K562 (cell line): ENCODE measurements around the gene BICD1.

Experiments
- AFF1 ChIP-seq, 2 experiments: fragments of 450-650 bp; IDR thresholded peaks; 2 replicates each; pipeline ENCODE4 v1.6.1; 2018; ENCODE audit warnings: mild to moderate bottlenecking in 2 of 2, low read depth in 1 of 2; ENCODE audit not compliant: partially characterized antibody in 2 of 2
- BCLAF1 ChIP-seq, 2 experiments: fragments of 450-650 bp in 1 of 2; IDR thresholded peaks; 2 replicates each; pipeline ENCODE4 v1.6.1; 2011 to 2017; ENCODE audit warnings: low read depth in 2 of 2, antibody characterized with exemption in 1 of 2, borderline replicate concordance in 1 of 2, low read length in 1 of 2, mild to moderate bottlenecking in 1 of 2, mixed read lengths in 1 of 2; ENCODE audit not compliant: control insufficient read depth in 1 of 2
- ELF1 ChIP-seq: fragments of 200-800 bp; sonication (Bioruptor generic); IDR thresholded peaks from 2 replicates; pipeline ENCODE4 v1.6.1; 2016; ENCODE audit warnings: missing genetic modification characterization, missing compliant biosample characterization
- EZH2 ChIP-seq: IDR thresholded peaks from 2 replicates; pipeline ENCODE4 v1.6.1; 2012; ENCODE audit warnings: low read depth, mild to moderate bottlenecking, inconsistent platforms, low read length, borderline replicate concordance
- JUN ChIP-seq, 2 experiments: sonication (generic) in 1 of 2; formaldehyde crosslinking in 1 of 2; IDR thresholded peaks; 2 replicates each; pipeline versions ENCODE4 v1.6.1 to v1.8.0; 2012 to 2022; ENCODE audit warnings: borderline replicate concordance in 2 of 2, mild to moderate bottlenecking in 2 of 2, improper control_type of control experiment in 1 of 2, low read depth in 1 of 2, low read length in 1 of 2, missing genetic modification reagents in 1 of 2
- SPI1 ChIP-seq: IDR thresholded peaks from 2 replicates; pipeline ENCODE4 v1.6.1; 2011; ENCODE audit warnings: low read depth, low read length, control low read depth, borderline replicate concordance
- THRA ChIP-seq: fragments of 450-650 bp; IDR thresholded peaks from 2 replicates; pipeline ENCODE4 v1.6.1; 2017; ENCODE audit warnings: mild to moderate bottlenecking, moderate library complexity
- ZNF121 ChIP-seq: sonication (generic); formaldehyde crosslinking; conservative IDR thresholded peaks from 2 replicates; pipeline ENCODE4 v1.8.0; 2022; ENCODE audit warnings: missing genetic modification reagents
- TF ChIP-seq, protein P1 (sequence below), 3 experiments: IDR thresholded peaks in 2 of 3; conservative IDR thresholded peaks in 1 of 3; 2 replicates each; pipeline ENCODE4 v1.5.1; 2011 to 2012; ENCODE audit warnings: low read length in 3 of 3, mild to moderate bottlenecking in 3 of 3, control low read depth in 2 of 3, improper control_type of control experiment in 1 of 3, inconsistent platforms in 1 of 3, low read depth in 1 of 3, mixed read lengths in 1 of 3, moderate library complexity in 1 of 3; ENCODE audit not compliant: insufficient read depth in 2 of 3

- TF ChIP-seq THRA, result no peak
- no peak for TF ChIP-seq JUN (IDR thresholded peaks at IDR 0.05; ENCODE audit: borderline replicate concordance, low read depth, low read length)
- no peak for TF ChIP-seq JUN (CRISPR knock-in tag; IDR thresholded peaks at IDR 0.05; ENCODE audit: borderline replicate concordance)
- no peak for TF ChIP-seq ELF1 (tag)
- TF ChIP-seq ZNF121 (CRISPR knock-in tag), result no peak
- TF ChIP-seq AFF1 (IDR thresholded peaks at IDR 0.05; ENCODE audit: low read depth in 1 of 2, partially characterized antibody in 2 of 2), result no peak
- TF ChIP-seq, protein P1, sequence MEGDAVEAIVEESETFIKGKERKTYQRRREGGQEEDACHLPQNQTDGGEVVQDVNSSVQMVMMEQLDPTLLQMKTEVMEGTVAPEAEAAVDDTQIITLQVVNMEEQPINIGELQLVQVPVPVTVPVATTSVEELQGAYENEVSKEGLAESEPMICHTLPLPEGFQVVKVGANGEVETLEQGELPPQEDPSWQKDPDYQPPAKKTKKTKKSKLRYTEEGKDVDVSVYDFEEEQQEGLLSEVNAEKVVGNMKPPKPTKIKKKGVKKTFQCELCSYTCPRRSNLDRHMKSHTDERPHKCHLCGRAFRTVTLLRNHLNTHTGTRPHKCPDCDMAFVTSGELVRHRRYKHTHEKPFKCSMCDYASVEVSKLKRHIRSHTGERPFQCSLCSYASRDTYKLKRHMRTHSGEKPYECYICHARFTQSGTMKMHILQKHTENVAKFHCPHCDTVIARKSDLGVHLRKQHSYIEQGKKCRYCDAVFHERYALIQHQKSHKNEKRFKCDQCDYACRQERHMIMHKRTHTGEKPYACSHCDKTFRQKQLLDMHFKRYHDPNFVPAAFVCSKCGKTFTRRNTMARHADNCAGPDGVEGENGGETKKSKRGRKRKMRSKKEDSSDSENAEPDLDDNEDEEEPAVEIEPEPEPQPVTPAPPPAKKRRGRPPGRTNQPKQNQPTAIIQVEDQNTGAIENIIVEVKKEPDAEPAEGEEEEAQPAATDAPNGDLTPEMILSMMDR (IDR thresholded peaks at IDR 0.05 in 2 of 3, conservative IDR thresholded peaks at IDR 0.05 in 1 of 3; ENCODE audit: insufficient read depth in 2 of 3, low read depth in 1 of 3, low read length in 3 of 3), result no peak
- no peak for TF ChIP-seq EZH2
- no peak for TF ChIP-seq BCLAF1 (IDR thresholded peaks at IDR 0.05; ENCODE audit: borderline replicate concordance in 1 of 2, control insufficient read depth in 1 of 2, low read depth in 2 of 2, low read length in 1 of 2)
- TF ChIP-seq SPI1, result no peak
These were observed 3.8 kb downstream of the BICD1 start for GRCh38 chr12:32110417-32110816.
